Motor neuron (in vitro differentiated cells): ENCODE measurements around the gene ID1. TPM values are rescaled to one million over a fixed set of nuclear protein-coding genes. Genes with fewer than 3 reads are reported as not detected.
"Not testable (repeated sequence)": the region's sequence is repeated elsewhere in the genome, so short reads cannot be mapped to it uniquely, and the experiment has no call there.

Experiments
- ATAC-seq, 8 experiments: fragments of 200-7000 bp; cut with Tn5 transposase; replicated peaks in 6 of 8; 2 replicates each; pipeline ENCODE4 v1.8.0; 2021; ENCODE audit warnings: mild to moderate bottlenecking in 8 of 8, moderate library complexity in 8 of 8
- H3K27ac ChIP-seq, 2 donors: fragments of 250-450 bp; sonication (Bioruptor Pico); 2 replicates each; pipeline ENCODE4 v1.9.0; 2021; ENCODE audit warnings: antibody characterized with exemption in 2 of 2, mild to moderate bottlenecking in 2 of 2, moderate library complexity in 1 of 2
- H3K4me1 ChIP-seq, 2 donors: fragments of 250-450 bp; sonication (Bioruptor Pico); replicated peaks in 1 of 2; 2 replicates each; pipeline ENCODE4 v1.6.1; 2021; ENCODE audit warnings: antibody characterized with exemption in 2 of 2, mild to moderate bottlenecking in 2 of 2, moderate library complexity in 1 of 2
- H3K4me3 ChIP-seq, 5 donors: fragments of 250-450 bp; sonication (Bioruptor Pico); 2 replicates each; pipeline ENCODE4 v1.9.0; 2021; ENCODE audit warnings: antibody characterized with exemption in 5 of 5, mild to moderate bottlenecking in 5 of 5, moderate library complexity in 4 of 5
- WGBS, 10 experiments: fragments of 450-650 bp; shearing (Covaris generic); methylation state at CpG; one replicate each; pipeline ENCODE4 v1.0.0; 2022; 5-methylcytosine and 5-hydroxymethylcytosine counted together
- in situ Hi-C, 9 experiments: fragments of 400-800 bp; cut with MboI; loops; one replicate each; pipeline ENCODE4 v1.15.0; 2021; ENCODE audit warnings: low sequenced_read_pairs in 9 of 9, low pct_unique_long_range_greater_than_20kb in 2 of 9; ENCODE audit not compliant: unreplicated experiment in 9 of 9
- total RNA-seq, 8 experiments: library from RNA; unstranded; fragments of 300-600 nt; gene quantifications; 2 replicates each; pipeline versions ENCODE4 v1.2.3 to v1.2.4, GENCODE V29; 2022

The ID1 gene
- total RNA-seq, 8 experiments from 2014 or later: 10.0 to 64.5 (median 19.6) TPM

- H3K4me3 ChIP-seq: no peak overlapping the region
- H3K4me1 ChIP-seq: peaks cover 4 to 14% of the 10 kb centered on the region in 2 donors
- WGBS, 10 experiments: 48 to 100% (median 78%) methylated on average over 1 to 3 of the region's 3 CpGs; no CpG with 5 or more reads in 5 of the 10 experiments
- ATAC-seq: no peak
- in situ Hi-C loops: no loop called here
- H3K27ac ChIP-seq: no peak overlapping the region
Observed at GRCh38 chr20:31595380-31595653, 9.8 kb upstream of the ID1 start.

GRCh38 chr20:31595654-31596411 is 9.3 kb upstream of the ID1 start:
- WGBS, 10 experiments: 0 to 60% (median 7%) methylated on average over 1 to 8 of the region's 15 CpGs; no CpG with 5 or more reads in 2 of the 10 experiments
- ATAC-seq: peak; percentile 54 to 90 (median 80)
- Histone ChIP-seq H3K4me1 (peaks cover 3 to 13% of the 10 kb centered on the region in 2 donors), H3K4me3 (no peak overlapping the region), H3K27ac (peak overlapping the region in 1 of 2 donors; percentile 18)
- in situ Hi-C loops: no loop called here

GRCh38 chr20:31596412-31596715 is 8.7 kb upstream of the ID1 start:
- H3K4me3 ChIP-seq, in situ Hi-C loops, H3K4me1 ChIP-seq: not testable (repeated sequence)
- 34 to 100% (median 96%) methylated on average over 1 to 4 of the region's 4 CpGs; no CpG with 5 or more reads in 3 of the 10 experiments for WGBS, 10 experiments
- H3K27ac ChIP-seq: peak overlapping the region in 1 of 2 donors; percentile 18
- ATAC-seq: peak in 1 of 8 experiments; percentile 30

- Histone ChIP-seq H3K4me3 (no peak overlapping the region), H3K4me1 (peaks cover 0 to 9% of the 10 kb centered on the region in 2 donors), H3K27ac (peak overlapping the region in 1 of 2 donors; percentile 6)
- 21 to 75% (median 71%) methylated on average over 2 to 4 of the region's 4 CpGs; no CpG with 5 or more reads in 7 of the 10 experiments for WGBS, 10 experiments
- in situ Hi-C loops: no loop called here
- ATAC-seq: no peak
Observed at GRCh38 chr20:31596831-31597480, 8.1 kb upstream of the ID1 start.

- in situ Hi-C loops: no loop called here
- Histone ChIP-seq H3K27ac (no peak overlapping the region), H3K4me3 (no peak overlapping the region), H3K4me1 (peaks cover 0 to 9% of the 10 kb centered on the region in 2 donors)
- WGBS, 10 experiments: 83 to 100% (median 95%) methylated on average over 1 to 2 of the region's 2 CpGs; no CpG with 5 or more reads in 6 of the 10 experiments
- no peak for ATAC-seq
Observed at GRCh38 chr20:31597481-31597855, 7.6 kb upstream of the ID1 start.

- 29 to 100% (median 100%) methylated on average over 1 to 2 of the region's 4 CpGs; no CpG with 5 or more reads in 3 of the 10 experiments for WGBS, 10 experiments
- peaks cover 11 to 14% of the 10 kb centered on the region in 2 donors for H3K4me1 ChIP-seq
- no peak for ATAC-seq
- no peak overlapping the region for H3K27ac ChIP-seq
- in situ Hi-C loops: no loop called here
- H3K4me3 ChIP-seq: no peak overlapping the region
Observed at GRCh38 chr20:31602431-31602778, 2.7 kb upstream of the ID1 start.

GRCh38 chr20:31602779-31603441 is 2.2 kb upstream of the ID1 start:
- ATAC-seq: no peak
- H3K4me3 ChIP-seq: no peak overlapping the region
- peaks cover 16 to 19% of the 10 kb centered on the region in 2 donors for H3K4me1 ChIP-seq
- no peak overlapping the region for H3K27ac ChIP-seq
- in situ Hi-C loops: no loop called here
- WGBS, 10 experiments: 0 to 89% (median 61%) methylated on average over 2 to 14 of the region's 17 CpGs; no CpG with 5 or more reads in 1 of the 10 experiments

GRCh38 chr20:31603822-31604566 is 1.1 kb upstream of the ID1 start:
- WGBS, 10 experiments: 0 to 100% (median 23%) methylated on average over 1 to 19 of the region's 43 CpGs; no CpG with 5 or more reads in 1 of the 10 experiments
- H3K27ac ChIP-seq: no peak overlapping the region
- in situ Hi-C loops: no loop called here

GRCh38 chr20:31604567-31605030 is 490 bp upstream of the ID1 start:
- peaks cover 26 to 31% of the 10 kb centered on the region in 2 donors for H3K4me1 ChIP-seq
- H3K4me3 ChIP-seq: peak overlapping the region; percentile 44 to 97 (median 53)
- 0 to 4% (median 0%) methylated on average over 1 to 14 of the region's 14 CpGs; no CpG with 5 or more reads in 3 of the 10 experiments for WGBS, 10 experiments
- peak in 3 of 8 experiments; percentile 1 to 2 (median 2) for ATAC-seq
- in situ Hi-C loops: no loop called here
- peak overlapping the region in 1 of 2 donors; percentile 13 for H3K27ac ChIP-seq

More at GRCh38 chr20:31603822-31604566, 1.1 kb upstream of the ID1 start:
- ATAC-seq: peak; percentile 12 to 78 (median 76)
- Histone ChIP-seq H3K4me1 (peaks cover 26 to 30% of the 10 kb centered on the region in 2 donors), H3K4me3 (peak overlapping the region; percentile 44 to 97 (median 53))

GRCh38 chr20:31605902-31606803 is 1.1 kb downstream of the ID1 start:
- 0 to 20% (median 4%) methylated on average over 2 to 8 of the region's 39 CpGs; no CpG with 5 or more reads in 1 of the 10 experiments for WGBS, 10 experiments

GRCh38 chr20:31606804-31607639 is 1.9 kb downstream of the ID1 start:
- 0 to 44% (median 30%) methylated on average over 1 to 5 of the region's 8 CpGs; no CpG with 5 or more reads in 4 of the 10 experiments for WGBS, 10 experiments
- no peak overlapping the region for H3K27ac ChIP-seq
- peak overlapping the region; percentile 44 to 97 (median 53) for H3K4me3 ChIP-seq
- in situ Hi-C loops: no loop called here
- peak in 1 of 8 experiments; percentile 17 for ATAC-seq
- H3K4me1 ChIP-seq: peaks cover 26 to 31% of the 10 kb centered on the region in 2 donors

More at GRCh38 chr20:31605902-31606803, 1.1 kb downstream of the ID1 start:
- peak overlapping the region in 1 of 2 donors; percentile 73 for H3K27ac ChIP-seq
- ATAC-seq: peak in 4 of 8 experiments; percentile 2 to 9 (median 8)
- H3K4me1 ChIP-seq: peaks cover 26 to 31% of the 10 kb centered on the region in 2 donors
- in situ Hi-C loops: no loop called here
- H3K4me3 ChIP-seq: peak overlapping the region; percentile 44 to 97 (median 53)
